Measurements from ENCODE around the gene BAZ2A.

GRCh38 chr12:56677680-56678079, 47.6 kb upstream of the BAZ2A start:
- TF ChIP-seq CTCF (IDR thresholded peaks at IDR 0.05) (no peak), SIN3A (IDR thresholded peaks at IDR 0.05; ENCODE audit: borderline replicate concordance, low read depth, low read length) (no peak), TAF1 (IDR thresholded peaks at IDR 0.05; ENCODE audit: borderline replicate concordance, low read depth, low read length) (no peak), FOXM1 (IDR thresholded peaks at IDR 0.05; ENCODE audit: low read depth) (no peak)
